RWPE1 (cell line): ENCODE measurements around the gene GOLGA6B.

ENCODE experiments used
- CTCF ChIA-PET: fragments of 350-600 bp; sonication (Branson Sonifier 250); formaldehyde crosslinking; extraction: SDS; loops from one replicate; lab custom pipeline; 2021; lab: Yijun Ruan, JAX
- POLR2A ChIA-PET: fragments of 400-600 bp; formaldehyde crosslinking; extraction: SDS; loops from one replicate; lab custom pipeline; 2020; ENCODE audit warnings: antibody characterized with exemption; ENCODE audit not compliant: low non-redundant PET; lab: Yijun Ruan, JAX
- DNase-seq: peaks from one replicate; pipeline ENCODE4 v3.0.0; 2012; ENCODE audit warnings: low spot score
- H3K27ac ChIP-seq: fragments of 450-650 bp; 2 replicates; pipeline ENCODE4 v1.5.1; 2017
- TF ChIP-seq, protein P1 (sequence below): fragments of 450-650 bp; conservative IDR thresholded peaks from 2 replicates; pipeline ENCODE4 v1.5.1; 2017; ENCODE audit warnings: low read depth, mild to moderate bottlenecking

The GOLGA6B gene

GRCh38 chr15:72671525-72671924, 17.0 kb downstream of the GOLGA6B start:
- TF ChIP-seq, protein P1, sequence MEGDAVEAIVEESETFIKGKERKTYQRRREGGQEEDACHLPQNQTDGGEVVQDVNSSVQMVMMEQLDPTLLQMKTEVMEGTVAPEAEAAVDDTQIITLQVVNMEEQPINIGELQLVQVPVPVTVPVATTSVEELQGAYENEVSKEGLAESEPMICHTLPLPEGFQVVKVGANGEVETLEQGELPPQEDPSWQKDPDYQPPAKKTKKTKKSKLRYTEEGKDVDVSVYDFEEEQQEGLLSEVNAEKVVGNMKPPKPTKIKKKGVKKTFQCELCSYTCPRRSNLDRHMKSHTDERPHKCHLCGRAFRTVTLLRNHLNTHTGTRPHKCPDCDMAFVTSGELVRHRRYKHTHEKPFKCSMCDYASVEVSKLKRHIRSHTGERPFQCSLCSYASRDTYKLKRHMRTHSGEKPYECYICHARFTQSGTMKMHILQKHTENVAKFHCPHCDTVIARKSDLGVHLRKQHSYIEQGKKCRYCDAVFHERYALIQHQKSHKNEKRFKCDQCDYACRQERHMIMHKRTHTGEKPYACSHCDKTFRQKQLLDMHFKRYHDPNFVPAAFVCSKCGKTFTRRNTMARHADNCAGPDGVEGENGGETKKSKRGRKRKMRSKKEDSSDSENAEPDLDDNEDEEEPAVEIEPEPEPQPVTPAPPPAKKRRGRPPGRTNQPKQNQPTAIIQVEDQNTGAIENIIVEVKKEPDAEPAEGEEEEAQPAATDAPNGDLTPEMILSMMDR, result no peak
- no peak overlapping the region for H3K27ac ChIP-seq
- ChIA-PET CTCF (interaction anchor here (0.5 to 1.8 kb wide), 6 partner anchors 12 to 395 kb away, joined by 3 to 12 read pairs (median 4); no protein-coding TSS in a partner anchor), POLR2A (no interaction called here)
- DNase-seq, result no peak

- H3K27ac ChIP-seq, result no peak overlapping the region
- ChIA-PET CTCF (no interaction called here), POLR2A (no interaction called here)
- TF ChIP-seq, protein P1, result no peak
- DNase-seq, result no peak
Observed at GRCh38 chr15:72676838-72677237, 22.3 kb downstream of the GOLGA6B start.

DNA sequence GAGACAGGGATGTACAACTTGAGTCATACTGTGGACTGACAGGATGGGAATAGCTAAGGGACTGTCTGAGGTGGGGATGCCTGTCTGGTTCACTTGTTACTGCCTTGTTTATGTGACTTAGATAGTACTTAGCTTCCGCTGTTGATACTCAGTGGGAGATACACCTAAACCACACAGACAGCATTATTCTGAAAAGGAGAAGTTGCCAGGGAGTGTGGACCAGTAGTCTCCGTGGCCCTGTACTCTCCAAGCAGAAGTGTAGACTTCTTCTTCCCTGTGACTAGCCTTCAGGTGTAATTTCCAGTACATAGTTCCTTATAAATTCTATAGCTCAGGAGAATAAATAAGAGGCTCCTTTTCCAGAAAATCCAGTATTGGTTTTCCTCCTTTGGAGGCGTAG, 26.4 kb downstream of the GOLGA6B start:
- ChIA-PET POLR2A (interaction anchor here (0.6 kb wide), 1 partner anchor 414 kb away, joined by 3 read pairs; no protein-coding TSS in a partner anchor), CTCF (interaction anchor here (0.8 to 1.0 kb wide), 2 partner anchors 81 to 474 kb away, joined by 3 to 6 read pairs; no protein-coding TSS in a partner anchor)
- DNase-seq, result no peak
- TF ChIP-seq, protein P1, result no peak
- no peak overlapping the region for H3K27ac ChIP-seq

GRCh38 chr15:72682772-72683171, 28.3 kb downstream of the GOLGA6B start:
- ChIA-PET POLR2A (no interaction called here), CTCF (no interaction called here)
- no peak for DNase-seq
- TF ChIP-seq, protein P1, result no peak
- no peak overlapping the region for H3K27ac ChIP-seq

DNA sequence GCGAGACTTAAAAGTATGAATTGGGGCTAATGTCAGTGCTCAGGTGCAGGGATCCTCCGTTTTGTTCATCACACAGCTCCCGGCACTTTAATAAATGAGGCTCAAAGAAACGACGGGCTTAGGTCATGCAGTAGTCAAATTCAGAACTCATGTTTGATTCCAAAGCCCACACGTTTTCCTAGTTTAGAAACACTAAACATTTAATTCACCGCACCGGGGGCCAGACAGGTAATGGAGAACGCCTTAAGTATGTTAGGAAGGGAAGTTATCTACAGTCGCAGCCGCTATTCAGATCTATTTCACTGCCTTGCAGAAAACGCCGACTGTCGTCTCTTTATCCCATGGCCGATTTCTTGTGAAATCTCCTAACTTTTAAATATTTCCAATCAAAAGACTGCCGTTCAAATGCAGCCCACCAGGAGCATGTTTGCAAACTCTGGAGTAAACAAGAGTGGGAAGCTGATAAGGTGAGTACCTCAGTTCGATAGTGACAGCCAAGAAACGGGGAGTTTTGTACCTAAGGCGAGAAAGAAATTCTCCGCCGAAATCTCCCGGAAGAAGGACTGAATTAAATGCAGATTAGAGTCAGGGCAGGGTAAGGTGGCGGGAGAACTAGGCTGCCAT, 30.9 kb downstream of the GOLGA6B start:
- DNase-seq, result no peak
- TF ChIP-seq, protein P1, result no peak
- ChIA-PET POLR2A (no interaction called here), CTCF (interaction anchor here (0.7 kb wide), 1 partner anchor 431 kb away, joined by 3 read pairs; no protein-coding TSS in a partner anchor)
- H3K27ac ChIP-seq, result peak overlapping the region; percentile 96

DNA sequence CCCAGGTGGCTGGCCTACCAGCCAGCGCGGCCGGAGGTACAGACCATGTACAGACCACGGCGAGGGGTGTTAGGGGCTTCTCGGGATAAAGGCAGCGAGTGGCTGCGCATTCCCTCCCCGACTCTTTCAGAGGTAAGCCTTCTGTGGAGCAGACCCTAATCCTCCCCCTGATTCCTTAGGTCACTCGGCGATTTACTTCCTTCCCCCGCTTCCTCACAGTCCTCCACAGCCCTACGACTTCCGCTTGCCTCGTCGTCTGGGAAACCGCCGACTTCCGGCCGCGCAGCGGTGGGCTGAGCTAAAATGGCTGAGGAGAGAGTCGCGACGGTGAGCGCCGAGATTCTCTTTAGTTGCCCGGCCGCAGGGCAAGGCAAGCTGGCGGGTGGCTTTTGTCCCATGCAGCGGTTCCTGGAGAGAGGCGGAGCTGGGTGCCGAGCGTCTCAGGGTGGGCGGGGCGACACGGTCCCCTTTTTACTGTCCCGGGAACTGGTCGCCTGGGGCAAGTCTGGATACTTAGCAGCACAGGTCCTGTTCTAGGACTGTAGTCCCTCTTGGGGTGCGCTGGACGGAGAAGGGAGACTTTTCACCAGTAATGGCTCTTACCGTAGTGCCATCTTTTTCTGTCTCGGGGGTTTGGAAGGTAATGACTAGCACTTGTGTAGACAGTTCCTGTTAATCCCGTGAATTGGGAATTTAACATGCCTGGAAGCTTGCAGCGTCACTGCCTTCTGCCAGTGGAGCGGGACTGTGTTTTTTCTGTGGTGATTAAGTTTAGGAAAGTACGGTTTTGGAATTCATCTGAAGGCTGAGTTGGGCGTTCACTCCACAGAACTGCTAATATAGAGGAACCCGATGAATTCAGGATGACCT, 31.7 kb downstream of the GOLGA6B start, which contains the start of the genes BBS4 and HIGD2B:
BBS4 (plus strand) TSS at position 283 of the 870 bp plus-strand sequence; CDS start at position 304, 21 bp downstream.
HIGD2B (minus strand) TSS at position 258 of the 870 bp plus-strand sequence. CDS start 9,808 bp downstream, outside the sequence.
- DNase-seq, result peak; percentile 81
- POLR2A ChIA-PET, result no interaction called here
- peak within 1 kb of the TSS; percentile 96 for H3K27ac ChIP-seq
- TF ChIP-seq, protein P1, result no peak
- CTCF ChIA-PET, result interaction anchor here (0.5 to 1.4 kb wide), 4 partner anchors 56 to 430 kb away, joined by 3 to 9 read pairs (median 4); no protein-coding TSS in a partner anchor
